Activated CD8-positive, alpha-beta memory T cell treated with anti-CD3 and anti-CD28 coated beads, Interleukin-2, amount 50 U/mL, for 1 hour (primary cell): Measurements from ENCODE around the gene MLLT6.

ENCODE experiments used
- DNase-seq: peaks from one replicate; pipeline ENCODE4 v3.0.0-alpha.2; 2020; ENCODE audit errors: extremely low read depth

MLLT6 gene

GRCh38 chr17:38766341-38766740 is 61.3 kb downstream of the MLLT6 start:
- DNase-seq = no peak

GRCh38 chr17:38768417-38768816 is 63.3 kb downstream of the MLLT6 start:
- DNase-seq = no peak

GRCh38 chr17:38773258-38773657 is 68.2 kb downstream of the MLLT6 start:
- no peak for DNase-seq

GRCh38 chr17:38777641-38778250 is 72.7 kb downstream of the MLLT6 start:
- no peak for DNase-seq
